Liver (tissue), 9 donors: Measurements from ENCODE around the gene IL5RA. TPM values are rescaled to one million over a fixed set of nuclear protein-coding genes. Genes with fewer than 3 reads are reported as not detected.

ENCODE experiments used
- DNase-seq: peaks from one replicate; pipeline ENCODE4 v3.0.0-alpha.2; 2017; ENCODE audit warnings: low spot score
- H3K27ac ChIP-seq, 2 donors: one replicate each; pipeline ENCODE4 v1.7.0; 2013; ENCODE audit warnings: inconsistent platforms in 2 of 2, low read length in 2 of 2, control low read depth in 1 of 2, low read depth in 1 of 2, mild to moderate bottlenecking in 1 of 2
- H3K27me3 ChIP-seq, 4 donors: one replicate each; pipeline versions ENCODE4 v1.6.1 to v1.7.0; 2013; ENCODE audit warnings: low read length in 3 of 4, inconsistent platforms in 1 of 4, mild to moderate bottlenecking in 1 of 4, moderate library complexity in 1 of 4; ENCODE audit not compliant: control insufficient read depth in 4 of 4, insufficient read depth in 4 of 4
- H3K36me3 ChIP-seq, 4 donors: one replicate each; pipeline versions ENCODE4 v1.6.1 to v1.7.0; 2013; ENCODE audit warnings: low read length in 3 of 4, mild to moderate bottlenecking in 3 of 4, low read depth in 1 of 4, moderate library complexity in 1 of 4; ENCODE audit not compliant: control insufficient read depth in 4 of 4, insufficient read depth in 3 of 4
- H3K4me1 ChIP-seq, 4 donors: one replicate each; pipeline versions ENCODE4 v1.6.1 to v1.7.0; 2013; ENCODE audit warnings: low read length in 3 of 4, mild to moderate bottlenecking in 3 of 4, moderate library complexity in 1 of 4; ENCODE audit not compliant: control insufficient read depth in 4 of 4, insufficient read depth in 4 of 4
- H3K4me3 ChIP-seq, 3 donors: one replicate each; pipeline versions ENCODE4 v1.6.1 to v1.7.0; 2013; ENCODE audit warnings: low read length in 3 of 3, control low read depth in 1 of 3, low read depth in 1 of 3, mild to moderate bottlenecking in 1 of 3
- H3K9ac ChIP-seq, 2 donors: one replicate each; pipeline ENCODE4 v1.7.0; 2013; ENCODE audit warnings: low read length in 2 of 2, mild to moderate bottlenecking in 2 of 2, moderate library complexity in 2 of 2, control low read depth in 1 of 2, low read depth in 1 of 2
- H3K9me3 ChIP-seq, 4 donors: one replicate each; pipeline versions ENCODE4 v1.6.1 to v1.7.0; 2013; ENCODE audit warnings: low read length in 3 of 4; ENCODE audit not compliant: control insufficient read depth in 4 of 4
- EGR1 ChIP-seq, 2 donors: IDR thresholded peaks; 2 replicates each; pipeline ENCODE4 v1.6.1; 2016 to 2018; ENCODE audit warnings: antibody characterized with exemption in 2 of 2, low read depth in 2 of 2
- GABPA ChIP-seq, 2 donors: IDR thresholded peaks in 1 of 2; conservative IDR thresholded peaks in 1 of 2; 2 replicates each; pipeline ENCODE4 v1.6.1; 2016; ENCODE audit warnings: antibody characterized with exemption in 2 of 2, mild to moderate bottlenecking in 1 of 2, moderate library complexity in 1 of 2
- RAD21 ChIP-seq, 2 donors: IDR thresholded peaks; 2 replicates each; pipeline ENCODE4 v1.6.1; 2016; ENCODE audit warnings: antibody characterized with exemption in 2 of 2, mild to moderate bottlenecking in 2 of 2
- RXRA ChIP-seq, 2 donors: IDR thresholded peaks; 2 replicates each; pipeline ENCODE4 v1.6.1; 2017 to 2018; ENCODE audit warnings: antibody characterized with exemption in 2 of 2, mild to moderate bottlenecking in 1 of 2
- SP1 ChIP-seq: IDR thresholded peaks from 2 replicates; pipeline ENCODE4 v1.6.1; 2018; ENCODE audit warnings: antibody characterized with exemption, mild to moderate bottlenecking
- TAF1 ChIP-seq: conservative IDR thresholded peaks from 2 replicates; pipeline ENCODE4 v1.6.1; 2016; ENCODE audit warnings: antibody characterized with exemption, mild to moderate bottlenecking
- WGBS: extraction: QIAGEN DNeasy Blood & Tissue Kit; methylation state at CpG from one replicate; pipeline ENCODE4 v1.1.7; 2013; 5-methylcytosine and 5-hydroxymethylcytosine counted together
- polyA plus RNA-seq, 2 donors: library from polyadenylated mRNA; stranded (reverse) in 1 of 2; unstranded in 1 of 2; fragments of 200-250 nt in 1 of 2; fragments of >200 nt in 1 of 2; fragmentation: Nextera tagmentation in 1 of 2; extraction: Ambion mirVana in 1 of 2; gene quantifications; one replicate each; pipeline versions ENCODE4 v1.2.1 to v1.2.3, GENCODE V29; 2013 to 2015
- total RNA-seq, 2 donors: library from RNA; depleted of rRNA; stranded (reverse); fragments of >200 nt; gene quantifications; one replicate each; pipeline ENCODE4 v1.2.3, GENCODE V29; 2014
- TF ChIP-seq, protein P1 (sequence below): IDR thresholded peaks from 2 replicates; pipeline ENCODE4 v1.6.1; 2016; ENCODE audit warnings: antibody characterized with exemption, mild to moderate bottlenecking
- TF ChIP-seq, protein P2 (sequence below): IDR thresholded peaks from 2 replicates; pipeline ENCODE4 v1.6.1; 2016; ENCODE audit warnings: antibody characterized with exemption
- TF ChIP-seq, protein P3 (sequence below): IDR thresholded peaks from 2 replicates; pipeline ENCODE4 v1.6.1; 2016; ENCODE audit warnings: antibody characterized with exemption
- TF ChIP-seq, protein P4 (sequence below): IDR thresholded peaks from 2 replicates; pipeline ENCODE4 v1.6.1; 2016; ENCODE audit warnings: antibody characterized with exemption
- donor health status: healthy.
- donor health status: healthy.
- donor health status: healthy.
- donor health status: healthy.
- donor health status: healthy.

IL5RA gene
- total and polyA plus RNA-seq, 4 donors, result 0.02 to 0.56 (median 0.08) TPM; not detected in 1

DNA sequence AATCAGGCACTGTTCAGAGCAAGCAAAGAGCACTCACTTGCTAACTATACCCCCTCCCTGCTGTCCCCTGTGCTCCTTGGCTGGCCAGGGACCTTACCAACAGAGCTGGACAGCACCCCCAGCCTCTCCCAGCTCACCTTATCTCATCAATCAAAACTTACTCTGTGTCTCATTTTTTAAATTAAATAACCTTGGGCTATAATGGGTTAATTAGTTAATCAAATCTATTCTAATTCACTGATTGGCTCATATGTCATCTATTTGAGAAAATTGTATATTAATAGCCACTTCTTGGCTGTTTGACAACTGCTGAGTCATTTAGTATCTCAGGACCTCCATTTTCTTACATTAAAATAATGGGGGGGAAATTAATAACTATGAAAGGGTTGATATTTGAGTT lies 22.9 kb downstream of the IL5RA start:
- H3K4me3 ChIP-seq, result no peak overlapping the region
- no peak overlapping the region for H3K9ac ChIP-seq
- no peaks in the 10 kb centered on the region for H3K27me3 ChIP-seq
- H3K27ac ChIP-seq, result no peak overlapping the region
- H3K36me3 ChIP-seq, result no peaks in the 10 kb centered on the region
- TF ChIP-seq, protein P1, sequence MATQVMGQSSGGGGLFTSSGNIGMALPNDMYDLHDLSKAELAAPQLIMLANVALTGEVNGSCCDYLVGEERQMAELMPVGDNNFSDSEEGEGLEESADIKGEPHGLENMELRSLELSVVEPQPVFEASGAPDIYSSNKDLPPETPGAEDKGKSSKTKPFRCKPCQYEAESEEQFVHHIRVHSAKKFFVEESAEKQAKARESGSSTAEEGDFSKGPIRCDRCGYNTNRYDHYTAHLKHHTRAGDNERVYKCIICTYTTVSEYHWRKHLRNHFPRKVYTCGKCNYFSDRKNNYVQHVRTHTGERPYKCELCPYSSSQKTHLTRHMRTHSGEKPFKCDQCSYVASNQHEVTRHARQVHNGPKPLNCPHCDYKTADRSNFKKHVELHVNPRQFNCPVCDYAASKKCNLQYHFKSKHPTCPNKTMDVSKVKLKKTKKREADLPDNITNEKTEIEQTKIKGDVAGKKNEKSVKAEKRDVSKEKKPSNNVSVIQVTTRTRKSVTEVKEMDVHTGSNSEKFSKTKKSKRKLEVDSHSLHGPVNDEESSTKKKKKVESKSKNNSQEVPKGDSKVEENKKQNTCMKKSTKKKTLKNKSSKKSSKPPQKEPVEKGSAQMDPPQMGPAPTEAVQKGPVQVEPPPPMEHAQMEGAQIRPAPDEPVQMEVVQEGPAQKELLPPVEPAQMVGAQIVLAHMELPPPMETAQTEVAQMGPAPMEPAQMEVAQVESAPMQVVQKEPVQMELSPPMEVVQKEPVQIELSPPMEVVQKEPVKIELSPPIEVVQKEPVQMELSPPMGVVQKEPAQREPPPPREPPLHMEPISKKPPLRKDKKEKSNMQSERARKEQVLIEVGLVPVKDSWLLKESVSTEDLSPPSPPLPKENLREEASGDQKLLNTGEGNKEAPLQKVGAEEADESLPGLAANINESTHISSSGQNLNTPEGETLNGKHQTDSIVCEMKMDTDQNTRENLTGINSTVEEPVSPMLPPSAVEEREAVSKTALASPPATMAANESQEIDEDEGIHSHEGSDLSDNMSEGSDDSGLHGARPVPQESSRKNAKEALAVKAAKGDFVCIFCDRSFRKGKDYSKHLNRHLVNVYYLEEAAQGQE, result no peak
- TF ChIP-seq RAD21 (IDR thresholded peaks at IDR 0.05), result no peak
- no peak for TF ChIP-seq EGR1 (IDR thresholded peaks at IDR 0.05; ENCODE audit: low read depth in 2 of 2)
- TF ChIP-seq, protein P2, sequence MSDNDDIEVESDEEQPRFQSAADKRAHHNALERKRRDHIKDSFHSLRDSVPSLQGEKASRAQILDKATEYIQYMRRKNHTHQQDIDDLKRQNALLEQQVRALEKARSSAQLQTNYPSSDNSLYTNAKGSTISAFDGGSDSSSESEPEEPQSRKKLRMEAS, result no peak
- no peak for TF ChIP-seq GABPA (IDR thresholded peaks at IDR 0.05 in 1 of 2, conservative IDR thresholded peaks at IDR 0.05 in 1 of 2)
- TF ChIP-seq, protein P3, sequence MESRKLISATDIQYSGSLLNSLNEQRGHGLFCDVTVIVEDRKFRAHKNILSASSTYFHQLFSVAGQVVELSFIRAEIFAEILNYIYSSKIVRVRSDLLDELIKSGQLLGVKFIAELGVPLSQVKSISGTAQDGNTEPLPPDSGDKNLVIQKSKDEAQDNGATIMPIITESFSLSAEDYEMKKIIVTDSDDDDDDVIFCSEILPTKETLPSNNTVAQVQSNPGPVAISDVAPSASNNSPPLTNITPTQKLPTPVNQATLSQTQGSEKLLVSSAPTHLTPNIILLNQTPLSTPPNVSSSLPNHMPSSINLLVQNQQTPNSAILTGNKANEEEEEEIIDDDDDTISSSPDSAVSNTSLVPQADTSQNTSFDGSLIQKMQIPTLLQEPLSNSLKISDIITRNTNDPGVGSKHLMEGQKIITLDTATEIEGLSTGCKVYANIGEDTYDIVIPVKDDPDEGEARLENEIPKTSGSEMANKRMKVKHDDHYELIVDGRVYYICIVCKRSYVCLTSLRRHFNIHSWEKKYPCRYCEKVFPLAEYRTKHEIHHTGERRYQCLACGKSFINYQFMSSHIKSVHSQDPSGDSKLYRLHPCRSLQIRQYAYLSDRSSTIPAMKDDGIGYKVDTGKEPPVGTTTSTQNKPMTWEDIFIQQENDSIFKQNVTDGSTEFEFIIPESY, result no peak
- no peak for TF ChIP-seq SP1
- no peak for TF ChIP-seq RXRA (IDR thresholded peaks at IDR 0.05)
- no peaks in the 10 kb centered on the region for H3K9me3 ChIP-seq
- DNase-seq, result no peak
- H3K4me1 ChIP-seq, result no peaks in the 10 kb centered on the region

DNA sequence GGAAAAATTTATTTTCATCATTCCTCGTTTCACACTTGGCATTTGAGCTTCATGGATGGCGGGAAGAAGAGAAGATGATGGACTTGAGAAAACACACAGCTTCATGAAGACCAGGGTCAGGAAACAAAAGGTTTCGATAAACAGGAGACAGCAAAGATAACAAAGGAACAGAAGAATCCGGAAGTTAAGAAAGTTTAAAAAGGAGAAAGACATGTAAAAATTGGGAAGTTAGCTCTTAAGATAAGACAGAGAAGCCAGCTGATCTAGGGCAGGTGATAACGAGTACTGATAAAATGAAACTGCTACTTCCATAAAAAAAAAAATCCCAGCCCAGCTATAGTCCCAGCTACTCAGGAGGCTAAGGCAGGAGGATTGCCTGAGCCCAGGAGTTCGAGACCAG lies 23.9 kb downstream of the IL5RA start:
- TF ChIP-seq, protein P4, sequence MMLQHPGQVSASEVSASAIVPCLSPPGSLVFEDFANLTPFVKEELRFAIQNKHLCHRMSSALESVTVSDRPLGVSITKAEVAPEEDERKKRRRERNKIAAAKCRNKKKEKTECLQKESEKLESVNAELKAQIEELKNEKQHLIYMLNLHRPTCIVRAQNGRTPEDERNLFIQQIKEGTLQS, result no peak
- TF ChIP-seq, protein P2, result no peak
- no peak for TF ChIP-seq TAF1
- TF ChIP-seq, protein P1, result no peak
- Histone ChIP-seq H3K4me3 (no peak overlapping the region), H3K27ac (no peak overlapping the region), H3K9me3 (no peaks in the 10 kb centered on the region), H3K9ac (no peak overlapping the region), H3K27me3 (no peaks in the 10 kb centered on the region), H3K36me3 (no peaks in the 10 kb centered on the region), H3K4me1 (no peaks in the 10 kb centered on the region)
- WGBS, result 60% methylated on average over 6 of the region's 6 CpGs
- no peak for DNase-seq
